Measurements from ENCODE around the gene IL1RAPL1. TPM values are rescaled to one million over a fixed set of nuclear protein-coding genes. Genes with fewer than 3 reads are reported as not detected.

IL1RAPL1 gene
- total RNA-seq, 4 donors from 2014 or later = 0.24 to 6.2 TPM; not detected in 2

DNA sequence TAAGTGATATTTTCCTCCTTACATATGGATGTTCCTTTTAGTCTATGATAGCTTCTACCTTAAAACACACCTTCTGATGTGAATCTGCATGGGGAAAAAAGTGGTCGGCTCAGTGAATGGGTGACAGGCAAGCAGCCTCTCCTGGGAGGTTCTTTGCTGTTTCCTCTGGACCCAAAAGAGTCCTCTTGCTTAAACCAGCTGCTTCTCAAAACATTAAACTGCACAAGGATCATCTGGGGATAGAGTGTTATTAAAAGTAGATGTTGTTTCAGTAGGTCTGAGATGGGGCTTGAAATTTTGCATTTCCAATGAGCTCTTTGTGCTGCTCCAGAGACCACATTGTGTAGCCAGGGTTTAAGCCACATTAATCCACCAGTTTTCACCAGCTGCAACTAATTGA, 452.9 kb downstream of the IL1RAPL1 start:
- intact Hi-C loops (cut with DNase I; ENCODE audit: low total_unique reads) = no loop called here
- no peak overlapping the region for H3K27ac ChIP-seq
- no peaks in the 10 kb centered on the region for H3K36me3 ChIP-seq
- H3K27me3 ChIP-seq = no peaks in the 10 kb centered on the region
- H3K4me1 ChIP-seq = no peaks in the 10 kb centered on the region
- no peak for DNase-seq
- no peaks in the 10 kb centered on the region for H3K9me3 ChIP-seq
- no peak overlapping the region for H3K4me3 ChIP-seq
- no peak for TF ChIP-seq POLR2A (IDR thresholded peaks at IDR 0.05)
- TF ChIP-seq, protein P1, sequence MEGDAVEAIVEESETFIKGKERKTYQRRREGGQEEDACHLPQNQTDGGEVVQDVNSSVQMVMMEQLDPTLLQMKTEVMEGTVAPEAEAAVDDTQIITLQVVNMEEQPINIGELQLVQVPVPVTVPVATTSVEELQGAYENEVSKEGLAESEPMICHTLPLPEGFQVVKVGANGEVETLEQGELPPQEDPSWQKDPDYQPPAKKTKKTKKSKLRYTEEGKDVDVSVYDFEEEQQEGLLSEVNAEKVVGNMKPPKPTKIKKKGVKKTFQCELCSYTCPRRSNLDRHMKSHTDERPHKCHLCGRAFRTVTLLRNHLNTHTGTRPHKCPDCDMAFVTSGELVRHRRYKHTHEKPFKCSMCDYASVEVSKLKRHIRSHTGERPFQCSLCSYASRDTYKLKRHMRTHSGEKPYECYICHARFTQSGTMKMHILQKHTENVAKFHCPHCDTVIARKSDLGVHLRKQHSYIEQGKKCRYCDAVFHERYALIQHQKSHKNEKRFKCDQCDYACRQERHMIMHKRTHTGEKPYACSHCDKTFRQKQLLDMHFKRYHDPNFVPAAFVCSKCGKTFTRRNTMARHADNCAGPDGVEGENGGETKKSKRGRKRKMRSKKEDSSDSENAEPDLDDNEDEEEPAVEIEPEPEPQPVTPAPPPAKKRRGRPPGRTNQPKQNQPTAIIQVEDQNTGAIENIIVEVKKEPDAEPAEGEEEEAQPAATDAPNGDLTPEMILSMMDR (IDR thresholded peaks at IDR 0.05) = no peak

GRCh38 chrX:29042341-29042740, 455.1 kb downstream of the IL1RAPL1 start:
- no peaks in the 10 kb centered on the region for H3K9me3 ChIP-seq

GRCh38 chrX:29043746-29044145, 456.5 kb downstream of the IL1RAPL1 start:
- no peak for TF ChIP-seq POLR2A (IDR thresholded peaks at IDR 0.05)
- TF ChIP-seq, protein P1 (IDR thresholded peaks at IDR 0.05) = no peak
- H3K4me1 ChIP-seq = no peaks in the 10 kb centered on the region
- H3K27ac ChIP-seq = no peak overlapping the region
- no peak for DNase-seq
- intact Hi-C loops (cut with DNase I; ENCODE audit: low total_unique reads) = no loop called here
- no peaks in the 10 kb centered on the region for H3K9me3 ChIP-seq
- H3K27me3 ChIP-seq = no peaks in the 10 kb centered on the region
- H3K36me3 ChIP-seq = no peaks in the 10 kb centered on the region
- H3K4me3 ChIP-seq = no peak overlapping the region

More at GRCh38 chrX:29042341-29042740, 455.1 kb downstream of the IL1RAPL1 start:
- H3K27ac ChIP-seq = no peak overlapping the region
- no peak for DNase-seq
- intact Hi-C loops (cut with DNase I; ENCODE audit: low total_unique reads) = no loop called here
- no peak overlapping the region for H3K4me3 ChIP-seq
- no peaks in the 10 kb centered on the region for H3K36me3 ChIP-seq
- no peaks in the 10 kb centered on the region for H3K4me1 ChIP-seq
- H3K27me3 ChIP-seq = no peaks in the 10 kb centered on the region
- TF ChIP-seq, protein P1 (IDR thresholded peaks at IDR 0.05) = no peak
- no peak for TF ChIP-seq POLR2A (IDR thresholded peaks at IDR 0.05)

- Histone ChIP-seq H3K9me3 (no peaks in the 10 kb centered on the region), H3K27me3 (no peaks in the 10 kb centered on the region), H3K4me3 (no peak overlapping the region), H3K27ac (no peak overlapping the region), H3K36me3 (no peaks in the 10 kb centered on the region), H3K4me1 (no peaks in the 10 kb centered on the region)
- TF ChIP-seq, protein P1 (IDR thresholded peaks at IDR 0.05) = no peak
- TF ChIP-seq POLR2A (IDR thresholded peaks at IDR 0.05) = no peak
- DNase-seq = no peak
- intact Hi-C loops (cut with DNase I; ENCODE audit: low total_unique reads) = no loop called here
Observed at GRCh38 chrX:29044423-29045184, 457.4 kb downstream of the IL1RAPL1 start.

DNA sequence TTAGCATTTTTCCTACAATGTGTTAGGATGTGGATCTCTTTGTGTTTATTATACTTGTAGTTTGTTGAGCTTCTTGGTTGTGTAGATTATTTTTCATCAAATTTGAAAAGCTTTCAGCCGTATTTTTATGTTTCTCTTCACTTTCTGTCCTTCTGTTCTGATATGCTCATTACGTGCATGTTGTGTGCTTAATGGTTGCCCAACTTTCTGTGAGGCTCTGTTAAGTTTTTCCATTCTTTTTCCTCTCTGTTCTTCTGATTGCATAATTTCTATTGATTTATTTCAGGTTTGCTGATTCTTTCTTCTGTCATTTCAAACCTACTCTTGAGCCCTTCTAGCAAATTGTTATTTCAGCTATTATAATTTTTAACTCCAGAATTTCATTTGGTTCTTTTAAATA, 478.2 kb downstream of the IL1RAPL1 start:
- intact Hi-C loops (cut with DNase I; ENCODE audit: low total_unique reads) = no loop called here
- Histone ChIP-seq H3K27ac (no peak overlapping the region), H3K4me1 (no peaks in the 10 kb centered on the region), H3K9me3 (no peaks in the 10 kb centered on the region), H3K4me3 (no peak overlapping the region), H3K36me3 (no peaks in the 10 kb centered on the region), H3K27me3 (no peaks in the 10 kb centered on the region)
- no peak for DNase-seq
- TF ChIP-seq, protein P1 (IDR thresholded peaks at IDR 0.05) = no peak
- TF ChIP-seq POLR2A (IDR thresholded peaks at IDR 0.05) = no peak
